RWPE2 (cell line): Measurements from ENCODE around the gene MYO1D.

ENCODE experiments used
- ATAC-seq: fragments of 200-7000 bp; cut with Tn5 transposase; 3 replicates; pipeline ENCODE4 v1.9.1; 2021; ENCODE audit warnings: low read depth
- DNase-seq: peaks from one replicate; pipeline ENCODE4 v3.0.0-alpha.2; 2020; ENCODE audit warnings: low spot score
- H3K27ac ChIP-seq: fragments of 450-650 bp; 2 replicates; pipeline ENCODE4 v1.5.1; 2017; ENCODE audit warnings: mild to moderate bottlenecking; ENCODE audit not compliant: poor library complexity, severe bottlenecking
- H3K27me3 ChIP-seq: fragments of 250-450 bp; sonication (Bioruptor Pico); 2 replicates; pipeline ENCODE4 v1.5.1; 2021; ENCODE audit warnings: mild to moderate bottlenecking, moderate library complexity; ENCODE audit not compliant: insufficient read depth, poor library complexity, severe bottlenecking
- H3K36me3 ChIP-seq: fragments of 250-450 bp; sonication (Bioruptor Pico); 2 replicates; pipeline ENCODE4 v1.5.1; 2020; ENCODE audit warnings: low read depth, mild to moderate bottlenecking, moderate library complexity
- H3K4me1 ChIP-seq: fragments of 250-450 bp; sonication (Bioruptor Pico); 2 replicates; pipeline ENCODE4 v1.5.1; 2021; ENCODE audit warnings: mild to moderate bottlenecking, moderate library complexity; ENCODE audit not compliant: insufficient read depth, poor library complexity, severe bottlenecking
- H3K4me3 ChIP-seq: fragments of 250-450 bp; sonication (Bioruptor Pico); 2 replicates; pipeline ENCODE4 v1.5.1; 2021; ENCODE audit warnings: mild to moderate bottlenecking, moderate library complexity; ENCODE audit not compliant: severe bottlenecking
- H3K9me3 ChIP-seq: fragments of 250-450 bp; sonication (Bioruptor Pico); 2 replicates; pipeline ENCODE4 v1.5.1; 2021; ENCODE audit warnings: mild to moderate bottlenecking, moderate library complexity; ENCODE audit not compliant: severe bottlenecking
- TF ChIP-seq, protein P1 (sequence below): fragments of 450-650 bp; IDR thresholded peaks from one replicate; pipeline ENCODE4 v1.5.1; 2017; ENCODE audit warnings: mild to moderate bottlenecking, moderate library complexity; ENCODE audit not compliant: poor library complexity, severe bottlenecking

MYO1D gene

DNA sequence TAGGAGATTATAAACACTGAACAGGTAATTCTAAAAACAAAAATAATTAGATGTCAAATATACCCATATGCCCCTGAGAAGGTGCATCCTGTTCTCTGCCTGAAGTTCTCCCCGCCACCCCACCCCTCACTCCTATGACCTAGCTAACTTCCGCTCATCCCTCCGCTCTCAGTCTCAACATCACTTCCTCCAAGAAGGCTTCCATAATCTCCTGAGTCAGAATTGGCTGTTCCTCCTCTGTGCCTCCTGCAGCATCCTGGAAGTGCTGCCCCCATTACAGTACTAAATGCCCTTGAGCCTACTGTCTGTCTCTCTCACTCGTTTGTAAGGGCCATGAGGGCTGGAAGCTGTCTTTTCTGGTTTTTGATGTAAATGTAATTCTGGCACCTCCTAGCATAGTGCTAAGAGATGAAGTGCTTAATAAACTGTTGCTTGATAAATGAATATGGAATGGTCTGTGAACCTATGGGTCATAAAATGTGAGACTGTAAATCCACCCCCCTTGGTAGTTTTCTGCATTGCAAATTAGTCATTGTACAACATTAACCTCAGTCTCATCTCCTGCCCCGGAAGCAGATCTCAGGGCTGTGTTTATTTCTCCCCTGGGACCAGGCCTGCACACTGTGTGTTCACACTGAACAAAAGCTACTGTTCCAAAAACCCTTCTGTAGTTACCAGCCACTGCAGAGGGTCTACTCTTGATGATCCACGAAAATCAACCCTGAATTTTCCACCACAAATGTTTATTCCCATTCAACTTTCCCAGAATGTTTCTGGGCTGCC lies 3.9 kb upstream of the MYO1D start:
- Histone ChIP-seq H3K4me3 (no peak overlapping the region), H3K27me3 (no peaks in the 10 kb centered on the region), H3K9me3 (no peaks in the 10 kb centered on the region), H3K36me3 (no peaks in the 10 kb centered on the region), H3K4me1 (no peaks in the 10 kb centered on the region), H3K27ac (no peak overlapping the region)
- TF ChIP-seq, protein P1, sequence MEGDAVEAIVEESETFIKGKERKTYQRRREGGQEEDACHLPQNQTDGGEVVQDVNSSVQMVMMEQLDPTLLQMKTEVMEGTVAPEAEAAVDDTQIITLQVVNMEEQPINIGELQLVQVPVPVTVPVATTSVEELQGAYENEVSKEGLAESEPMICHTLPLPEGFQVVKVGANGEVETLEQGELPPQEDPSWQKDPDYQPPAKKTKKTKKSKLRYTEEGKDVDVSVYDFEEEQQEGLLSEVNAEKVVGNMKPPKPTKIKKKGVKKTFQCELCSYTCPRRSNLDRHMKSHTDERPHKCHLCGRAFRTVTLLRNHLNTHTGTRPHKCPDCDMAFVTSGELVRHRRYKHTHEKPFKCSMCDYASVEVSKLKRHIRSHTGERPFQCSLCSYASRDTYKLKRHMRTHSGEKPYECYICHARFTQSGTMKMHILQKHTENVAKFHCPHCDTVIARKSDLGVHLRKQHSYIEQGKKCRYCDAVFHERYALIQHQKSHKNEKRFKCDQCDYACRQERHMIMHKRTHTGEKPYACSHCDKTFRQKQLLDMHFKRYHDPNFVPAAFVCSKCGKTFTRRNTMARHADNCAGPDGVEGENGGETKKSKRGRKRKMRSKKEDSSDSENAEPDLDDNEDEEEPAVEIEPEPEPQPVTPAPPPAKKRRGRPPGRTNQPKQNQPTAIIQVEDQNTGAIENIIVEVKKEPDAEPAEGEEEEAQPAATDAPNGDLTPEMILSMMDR: no peak
- no peak for DNase-seq
- no peak for ATAC-seq

DNA sequence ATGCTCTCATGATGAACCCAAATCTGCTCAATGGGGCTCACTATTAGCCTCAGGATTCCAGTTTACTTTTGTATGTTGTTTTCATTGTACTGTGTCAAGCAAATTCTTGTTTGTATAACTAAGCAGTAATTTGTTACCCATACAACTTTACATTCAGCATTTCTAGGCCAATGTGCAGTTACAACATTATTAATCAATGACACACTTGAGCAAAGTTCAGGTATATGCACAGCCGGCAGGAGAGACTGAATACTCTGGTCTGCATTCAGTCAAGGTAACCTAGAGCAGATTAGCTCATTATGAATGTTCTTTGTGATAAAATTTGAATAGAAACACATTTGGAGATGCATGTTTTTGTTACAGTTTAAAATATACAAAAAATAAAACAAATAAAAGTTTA lies 2.2 kb upstream of the MYO1D start:
- H3K27me3 ChIP-seq: no peaks in the 10 kb centered on the region
- peaks cover 8% of the 10 kb centered on the region for H3K4me1 ChIP-seq
- no peak overlapping the region for H3K4me3 ChIP-seq
- TF ChIP-seq, protein P1: no peak
- no peaks in the 10 kb centered on the region for H3K9me3 ChIP-seq
- ATAC-seq (no peak), DNase-seq (no peak)
- 0 out of 2 replicates have a peak, but pooled peaks cover 3% of the 10 kb centered on the region for H3K36me3 ChIP-seq
- no peak overlapping the region for H3K27ac ChIP-seq

DNA sequence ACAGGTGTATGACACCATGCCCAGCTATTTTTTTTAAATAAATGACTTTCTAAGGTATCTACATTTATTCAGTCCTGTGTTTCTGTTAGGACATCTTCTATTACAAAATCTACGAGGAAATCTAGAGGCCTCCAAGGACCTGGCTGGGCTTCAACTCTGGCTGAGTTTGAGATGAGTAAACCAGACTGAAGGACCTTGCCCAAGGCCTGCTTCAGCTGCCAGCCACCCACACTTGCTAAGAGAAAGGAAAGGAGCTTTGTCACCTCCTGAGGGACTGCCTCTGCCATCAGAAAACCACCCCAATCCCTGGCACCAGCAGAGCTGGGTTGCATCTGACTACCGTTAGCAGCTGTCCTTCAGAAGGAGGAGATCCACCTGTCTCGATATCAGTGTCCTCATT lies 1.3 kb upstream of the MYO1D start:
- DNase-seq (no peak), ATAC-seq (no peak)
- no peaks in the 10 kb centered on the region for H3K27me3 ChIP-seq
- no peaks in the 10 kb centered on the region for H3K9me3 ChIP-seq
- no peak overlapping the region for H3K27ac ChIP-seq
- 0 out of 2 replicates have a peak, but pooled peaks cover 4% of the 10 kb centered on the region for H3K36me3 ChIP-seq
- H3K4me3 ChIP-seq: no peak overlapping the region
- H3K4me1 ChIP-seq: peaks cover 12% of the 10 kb centered on the region
- TF ChIP-seq, protein P1: no peak

DNA sequence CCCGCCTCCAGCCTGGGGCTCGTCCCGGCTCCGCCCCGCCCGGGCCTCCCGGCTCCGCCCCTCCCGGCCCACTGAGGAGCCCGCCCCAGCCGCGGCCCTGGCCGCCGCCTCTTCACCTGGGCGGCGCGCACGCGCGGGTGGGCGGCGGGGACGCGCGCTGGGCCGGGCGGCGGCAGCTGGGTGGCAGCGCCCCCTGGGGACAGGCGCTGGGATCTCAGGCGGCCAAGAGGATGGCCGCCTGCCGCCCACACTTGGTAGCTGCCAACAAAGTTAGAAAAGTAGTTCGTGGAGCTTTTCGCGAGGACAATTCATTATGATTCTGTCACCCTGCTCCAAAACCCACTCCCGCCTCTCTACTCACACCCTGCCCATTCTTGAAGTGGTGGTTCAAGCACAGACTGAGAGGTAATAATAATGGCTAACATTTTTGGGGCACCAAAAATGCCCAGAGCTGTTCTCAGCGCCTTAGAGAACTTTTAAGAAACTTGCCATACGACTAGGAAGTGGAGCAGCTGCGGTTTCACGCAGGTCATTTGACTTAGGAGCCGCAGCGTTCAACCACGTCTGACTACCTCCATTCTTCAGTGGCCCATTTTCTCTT lies 340 bp upstream of the MYO1D start:
- Histone ChIP-seq H3K36me3 (0 out of 2 replicates have a peak, but pooled peaks cover 4% of the 10 kb centered on the region), H3K27ac (peak overlapping the region; percentile 81), H3K4me1 (peaks cover 12% of the 10 kb centered on the region), H3K4me3 (peak overlapping the region; percentile 77), H3K27me3 (no peaks in the 10 kb centered on the region), H3K9me3 (no peaks in the 10 kb centered on the region)
- ATAC-seq (peak; percentile 87), DNase-seq (peak; percentile 84)
- TF ChIP-seq, protein P1: peak; percentile 98
